ENCODE measurements around the gene TRIM72. TPM values are rescaled to one million over a fixed set of nuclear protein-coding genes. Genes with fewer than 3 reads are reported as not detected.
"Not testable (repeated sequence)": the region's sequence is repeated elsewhere in the genome, so short reads cannot be mapped to it uniquely, and the experiment has no call there.

The TRIM72 gene
- total RNA-seq, 6 experiments from 2014 or later: 0.05 TPM; not detected in 5

- H3K27ac Mint-ChIP-seq: no peak overlapping the region
- no peaks in the 10 kb centered on the region for H3K36me3 Mint-ChIP-seq (ENCODE audit: low read depth)
- H3K9me3 Mint-ChIP-seq: peaks cover 3% of the 10 kb centered on the region; the same call in 1 of the 2 replicates
- no peak for TF ChIP-seq CTCF (IDR thresholded peaks at IDR 0.05)
- no peaks in the 10 kb centered on the region for H3K4me1 Mint-ChIP-seq (ENCODE audit: low read depth)
- peaks cover 32% of the 10 kb centered on the region for H3K27me3 Mint-ChIP-seq (ENCODE audit: insufficient read depth)
- no peak for DNase-seq
- H3K4me3 Mint-ChIP-seq: no peak overlapping the region
Measured at GRCh38 chr16:31274831-31275816, 61.2 kb downstream of the TRIM72 start.

GRCh38 chr16:31276600-31276999, 62.7 kb downstream of the TRIM72 start:
- peaks cover 27% of the 10 kb centered on the region for H3K27me3 Mint-ChIP-seq (ENCODE audit: insufficient read depth)

GRCh38 chr16:31277659-31278260, 63.8 kb downstream of the TRIM72 start:
- no peaks in the 10 kb centered on the region for H3K36me3 Mint-ChIP-seq (ENCODE audit: low read depth)
- no peak for TF ChIP-seq CTCF (IDR thresholded peaks at IDR 0.05)
- peaks cover 3% of the 10 kb centered on the region; the same call in 1 of the 2 replicates for H3K9me3 Mint-ChIP-seq
- H3K27ac Mint-ChIP-seq: no peak overlapping the region
- no peaks in the 10 kb centered on the region for H3K4me1 Mint-ChIP-seq (ENCODE audit: low read depth)
- no peak for DNase-seq
- H3K27me3 Mint-ChIP-seq (ENCODE audit: insufficient read depth): peaks cover 22% of the 10 kb centered on the region
- no peak overlapping the region for H3K4me3 Mint-ChIP-seq

More at GRCh38 chr16:31276600-31276999, 62.7 kb downstream of the TRIM72 start:
- no peak for DNase-seq
- no peak overlapping the region for H3K27ac Mint-ChIP-seq
- no peaks in the 10 kb centered on the region for H3K4me1 Mint-ChIP-seq (ENCODE audit: low read depth)
- peaks cover 3% of the 10 kb centered on the region; the same call in 1 of the 2 replicates for H3K9me3 Mint-ChIP-seq
- no peak overlapping the region for H3K4me3 Mint-ChIP-seq
- H3K36me3 Mint-ChIP-seq (ENCODE audit: low read depth): no peaks in the 10 kb centered on the region
- TF ChIP-seq CTCF (IDR thresholded peaks at IDR 0.05): no peak

- not testable (repeated sequence) for H3K9me3 Mint-ChIP-seq; DNase-seq; H3K4me1 Mint-ChIP-seq (ENCODE audit: low read depth); H3K36me3 Mint-ChIP-seq (ENCODE audit: low read depth); H3K4me3 Mint-ChIP-seq; H3K27ac Mint-ChIP-seq
- peaks cover 22% of the 10 kb centered on the region for H3K27me3 Mint-ChIP-seq (ENCODE audit: insufficient read depth)
Measured at GRCh38 chr16:31278853-31279252, 64.9 kb downstream of the TRIM72 start.

Other genes with a start within 250 kb of the TRIM72 start
- gene HSD3B7, start 228.9 kb upstream of the TRIM72 start, total RNA-seq (2021; fragmentation: NEBNext Ultra II Directional; extraction: Animal tissue kit (Norgen Biotek cat#: 25700)): 10 to 100 TPM; 15.1 to 24.6 (median 18.6) TPM
- 1 to 10 TPM; 6.7 to 9.9 (median 7.1) TPM for gene STX1B, start 203.5 kb upstream of the TRIM72 start, total RNA-seq (2021; fragmentation: NEBNext Ultra II Directional; extraction: Animal tissue kit (Norgen Biotek cat#: 25700))
- 10 to 100 TPM; 56.3 to 71.2 (median 64.2) TPM for gene STX4, start 180.6 kb upstream of the TRIM72 start, total RNA-seq (2021; fragmentation: NEBNext Ultra II Directional; extraction: Animal tissue kit (Norgen Biotek cat#: 25700))
- gene ZNF668, start 139.9 kb upstream of the TRIM72 start, total RNA-seq (2021; fragmentation: NEBNext Ultra II Directional; extraction: Animal tissue kit (Norgen Biotek cat#: 25700)): 10 to 100 TPM; 15.0 to 24.5 (median 17.5) TPM
- 10 to 100 TPM; 13.0 to 16.3 (median 14.7) TPM for gene ZNF646, start 139.7 kb upstream of the TRIM72 start, total RNA-seq (2021; fragmentation: NEBNext Ultra II Directional; extraction: Animal tissue kit (Norgen Biotek cat#: 25700))
- 1 to 10 TPM in 5 of 6 experiments, under 1 TPM in 1; 0.85 to 2.6 (median 1.4) TPM for gene PRSS53, start 125.2 kb upstream of the TRIM72 start, total RNA-seq (2021; fragmentation: NEBNext Ultra II Directional; extraction: Animal tissue kit (Norgen Biotek cat#: 25700))
- gene VKORC1, start 119.3 kb upstream of the TRIM72 start, total RNA-seq (2021; fragmentation: NEBNext Ultra II Directional; extraction: Animal tissue kit (Norgen Biotek cat#: 25700)): 100 to 1,000 TPM; 123 to 184 (median 130) TPM
- 10 to 100 TPM; 56.8 to 64.8 (median 59.4) TPM for gene BCKDK, start 105.7 kb upstream of the TRIM72 start, total RNA-seq (2021; fragmentation: NEBNext Ultra II Directional; extraction: Animal tissue kit (Norgen Biotek cat#: 25700))
- 10 to 100 TPM; 28.1 to 31.8 (median 29.6) TPM for gene KAT8, start 96.5 kb upstream of the TRIM72 start, total RNA-seq (2021; fragmentation: NEBNext Ultra II Directional; extraction: Animal tissue kit (Norgen Biotek cat#: 25700))
- gene PRSS8, start 78.4 kb upstream of the TRIM72 start, total RNA-seq (2021; fragmentation: NEBNext Ultra II Directional; extraction: Animal tissue kit (Norgen Biotek cat#: 25700)): not detected
- gene PRSS36, start 64.1 kb upstream of the TRIM72 start, total RNA-seq (2021; fragmentation: NEBNext Ultra II Directional; extraction: Animal tissue kit (Norgen Biotek cat#: 25700)): under 1 TPM in 4 of 6 experiments, not detected in 2; 0.38 to 0.60 (median 0.47) TPM
- gene FUS, start 34.0 kb upstream of the TRIM72 start, total RNA-seq (2021; fragmentation: NEBNext Ultra II Directional; extraction: Animal tissue kit (Norgen Biotek cat#: 25700)): 100 to 1,000 TPM; 275 to 504 (median 422) TPM
- gene PYCARD, start 11.4 kb upstream of the TRIM72 start, total RNA-seq (2021; fragmentation: NEBNext Ultra II Directional; extraction: Animal tissue kit (Norgen Biotek cat#: 25700)): 10 to 100 TPM; 13.0 to 23.1 (median 22.5) TPM
- gene PYDC1, start 3.0 kb downstream of the TRIM72 start, total RNA-seq (2021; fragmentation: NEBNext Ultra II Directional; extraction: Animal tissue kit (Norgen Biotek cat#: 25700)): not detected
- not detected for gene ITGAM, start 45.9 kb downstream of the TRIM72 start, total RNA-seq (2021; fragmentation: NEBNext Ultra II Directional; extraction: Animal tissue kit (Norgen Biotek cat#: 25700))
- gene ITGAX, start 141.1 kb downstream of the TRIM72 start, total RNA-seq (2021; fragmentation: NEBNext Ultra II Directional; extraction: Animal tissue kit (Norgen Biotek cat#: 25700)): not detected
- not detected for gene ITGAD, start 179.2 kb downstream of the TRIM72 start, total RNA-seq (2021; fragmentation: NEBNext Ultra II Directional; extraction: Animal tissue kit (Norgen Biotek cat#: 25700))
- gene COX6A2, start 214.2 kb downstream of the TRIM72 start, total RNA-seq (2021; fragmentation: NEBNext Ultra II Directional; extraction: Animal tissue kit (Norgen Biotek cat#: 25700)): not detected
- gene ZNF843, start 228.7 kb downstream of the TRIM72 start, total RNA-seq (2021; fragmentation: NEBNext Ultra II Directional; extraction: Animal tissue kit (Norgen Biotek cat#: 25700)): under 1 TPM; 0.14 to 0.47 (median 0.23) TPM
- 10 to 100 TPM in 2 of 6 experiments, 1 to 10 TPM in 4; 7.6 to 11.8 (median 9.3) TPM for gene ARMC5, start 245.4 kb downstream of the TRIM72 start, total RNA-seq (2021; fragmentation: NEBNext Ultra II Directional; extraction: Animal tissue kit (Norgen Biotek cat#: 25700))